K562 treated with DMSO at 1 percent for 24 hours (cell line): ENCODE measurements around the gene PRPF38A. TPM values are rescaled to one million over a fixed set of nuclear protein-coding genes. Genes with fewer than 3 reads are reported as not detected.

Source experiments
- total RNA-seq: library from RNA; unstranded; fragments of 300-600 nt; gene quantifications from 2 replicates; pipeline ENCODE4 v1.2.3, GENCODE V29; 2022; ENCODE audit warnings: low read depth; ENCODE audit not compliant: insufficient read depth

The PRPF38A gene
- total RNA-seq, result 38.2 and 39.0 TPM in 2 replicates

GRCh38 chr1:52404116-52404974 lies at the start of gene PRPF38A, which contains the start of gene ORC1:
PRPF38A (plus strand) TSS chr1:52404602; CDS start chr1:52404750, 148 bp downstream.
ORC1 (minus strand) TSS chr1:52404423; CDS start chr1:52402223, 2,200 bp downstream.

GRCh38 chr1:52365746-52366516 lies 38.5 kb upstream of the PRPF38A start, which contains the start of gene CC2D1B:
CC2D1B (minus strand) TSS chr1:52366205; CDS start chr1:52364620, 1,585 bp downstream.

Other genes with a start within 250 kb of the PRPF38A start
- gene CC2D1B, start 38.4 kb upstream of the PRPF38A start, total RNA-seq, result 39.6 and 40.8 TPM in 2 replicates
- 43.4 and 43.8 TPM in 2 replicates for gene ORC1, start 179 bp upstream of the PRPF38A start, total RNA-seq
- 36.4 and 43.2 TPM in 2 replicates for gene TUT4, start 148.5 kb downstream of the PRPF38A start, total RNA-seq
- gene GPX7, start 197.8 kb downstream of the PRPF38A start, total RNA-seq, result not detected in 2 replicates
- gene SHISAL2A, start 228.6 kb downstream of the PRPF38A start, total RNA-seq, result not detected in 2 replicates